Choroid plexus epithelial cell (primary cell): Measurements from ENCODE around the gene MNAT1.

Experiments
- DNase-seq: peaks from one replicate; pipeline ENCODE4 v3.0.0-alpha.2; 2010; ENCODE audit warnings: low read depth
- H3K4me3 ChIP-seq: 2 replicates; pipeline ENCODE4 v1.5.1; 2011; ENCODE audit warnings: low read depth, mild to moderate bottlenecking, control low read depth, low read length, moderate library complexity
- TF ChIP-seq, protein P1 (sequence below): conservative IDR thresholded peaks from 2 replicates; pipeline ENCODE4 v1.5.1; 2011; ENCODE audit warnings: low read depth, mild to moderate bottlenecking, control low read depth, inconsistent platforms, low read length, moderate library complexity

The MNAT1 gene

DNA sequence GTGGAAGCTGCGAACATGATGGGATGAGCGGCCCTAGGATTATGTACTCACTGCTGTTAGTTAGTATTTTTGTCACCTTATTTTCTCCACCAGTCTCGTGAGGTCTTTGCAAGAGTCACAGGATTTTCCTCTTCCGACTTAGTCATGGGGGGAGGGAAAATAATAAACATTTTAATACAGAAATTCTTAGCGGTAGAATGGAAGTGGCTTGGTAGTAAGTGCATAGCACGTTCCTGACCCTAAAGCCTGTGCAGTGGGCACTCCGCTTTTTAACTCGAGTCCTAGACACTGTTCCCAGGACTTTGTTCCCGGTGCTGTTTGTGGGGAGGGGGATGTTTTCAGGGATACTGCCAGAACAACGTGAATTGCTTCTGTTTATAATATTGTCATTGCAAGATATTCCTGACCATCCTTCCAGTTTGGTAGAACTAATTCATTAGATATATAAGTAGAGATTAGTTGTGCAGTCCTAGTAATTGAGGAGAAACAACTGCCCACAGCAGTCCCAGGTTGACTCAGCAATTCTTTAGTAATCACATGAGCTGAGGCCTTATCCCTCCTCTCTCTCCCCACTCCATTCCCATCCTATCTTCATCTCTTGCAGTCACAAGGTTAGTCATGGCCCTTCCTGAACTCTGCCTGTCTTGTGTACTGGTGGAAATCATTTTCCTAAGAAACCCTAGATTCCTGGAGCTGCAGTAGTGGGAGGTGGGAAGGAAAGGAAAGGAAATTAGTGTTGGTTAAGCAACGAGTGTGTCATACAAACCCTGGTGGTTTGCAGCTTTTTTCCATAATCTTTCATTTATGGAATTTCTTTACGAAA is 247.3 kb downstream of the MNAT1 start:
- H3K4me3 ChIP-seq, result peak overlapping the region; percentile 86
- DNase-seq, result peak; percentile 83
- TF ChIP-seq, protein P1, sequence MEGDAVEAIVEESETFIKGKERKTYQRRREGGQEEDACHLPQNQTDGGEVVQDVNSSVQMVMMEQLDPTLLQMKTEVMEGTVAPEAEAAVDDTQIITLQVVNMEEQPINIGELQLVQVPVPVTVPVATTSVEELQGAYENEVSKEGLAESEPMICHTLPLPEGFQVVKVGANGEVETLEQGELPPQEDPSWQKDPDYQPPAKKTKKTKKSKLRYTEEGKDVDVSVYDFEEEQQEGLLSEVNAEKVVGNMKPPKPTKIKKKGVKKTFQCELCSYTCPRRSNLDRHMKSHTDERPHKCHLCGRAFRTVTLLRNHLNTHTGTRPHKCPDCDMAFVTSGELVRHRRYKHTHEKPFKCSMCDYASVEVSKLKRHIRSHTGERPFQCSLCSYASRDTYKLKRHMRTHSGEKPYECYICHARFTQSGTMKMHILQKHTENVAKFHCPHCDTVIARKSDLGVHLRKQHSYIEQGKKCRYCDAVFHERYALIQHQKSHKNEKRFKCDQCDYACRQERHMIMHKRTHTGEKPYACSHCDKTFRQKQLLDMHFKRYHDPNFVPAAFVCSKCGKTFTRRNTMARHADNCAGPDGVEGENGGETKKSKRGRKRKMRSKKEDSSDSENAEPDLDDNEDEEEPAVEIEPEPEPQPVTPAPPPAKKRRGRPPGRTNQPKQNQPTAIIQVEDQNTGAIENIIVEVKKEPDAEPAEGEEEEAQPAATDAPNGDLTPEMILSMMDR, result no peak

DNA sequence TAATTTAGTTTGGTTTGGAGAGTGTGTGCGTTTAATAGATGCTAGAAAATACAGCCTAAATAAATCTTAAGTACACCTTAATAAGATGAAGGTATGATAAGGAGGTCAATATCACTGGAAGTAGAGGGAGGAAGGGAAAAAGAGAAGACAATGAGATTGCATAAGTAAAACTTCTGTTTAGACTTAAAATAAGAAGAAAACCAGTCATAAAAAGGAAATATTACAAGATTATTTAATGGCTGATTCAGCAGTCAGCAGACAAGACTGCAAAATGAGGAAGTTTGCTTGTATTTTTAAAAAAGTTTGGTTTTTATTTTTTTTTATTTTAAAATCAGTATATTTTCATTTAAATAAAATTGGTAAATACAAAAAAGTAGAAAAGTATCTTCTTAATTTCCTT is 249.6 kb downstream of the MNAT1 start:
- no peak for DNase-seq
- no peak overlapping the region for H3K4me3 ChIP-seq
- TF ChIP-seq, protein P1, result no peak

DNA sequence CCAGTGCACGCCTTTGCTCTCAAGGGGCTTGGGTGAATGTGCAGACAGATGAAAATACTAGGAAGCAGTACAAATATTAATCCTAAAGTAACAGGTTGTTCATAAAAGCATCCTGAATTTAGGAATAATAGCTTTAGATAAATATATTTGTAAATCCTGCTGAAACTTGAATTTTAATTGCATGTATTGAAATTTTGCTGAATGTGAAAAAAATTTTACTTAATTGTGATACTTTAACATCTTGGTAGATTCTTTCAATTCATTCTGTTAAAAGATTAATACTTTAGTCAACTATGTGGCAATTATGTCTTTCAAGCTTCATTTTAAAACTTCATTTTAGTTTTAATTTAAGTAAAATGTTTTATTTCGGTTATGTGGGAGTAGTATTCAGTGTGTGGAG is 251.9 kb downstream of the MNAT1 start:
- H3K4me3 ChIP-seq, result no peak overlapping the region
- no peak for DNase-seq
- TF ChIP-seq, protein P1, result no peak

DNA sequence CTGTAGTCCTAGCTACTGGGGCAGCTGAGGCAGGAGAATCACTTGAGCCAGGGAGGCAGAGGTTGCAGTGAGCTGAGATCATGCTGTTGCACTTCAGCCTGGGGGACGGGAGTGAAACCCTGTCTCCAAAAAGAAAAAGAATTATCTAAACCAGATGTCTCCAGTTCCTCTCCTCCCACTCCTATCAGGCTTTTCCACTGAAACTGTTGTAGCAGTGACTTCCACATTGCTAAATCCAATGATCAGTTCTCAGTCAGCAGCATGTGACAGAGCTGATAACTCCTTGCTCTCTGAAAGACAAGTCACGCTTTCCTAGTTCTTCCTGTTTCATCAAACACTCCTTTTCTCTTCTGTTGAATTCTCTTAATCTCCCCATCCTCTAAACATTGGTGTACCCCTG is 255.0 kb downstream of the MNAT1 start:
- TF ChIP-seq, protein P1, result no peak
- no peak overlapping the region for H3K4me3 ChIP-seq
- DNase-seq, result no peak

DNA sequence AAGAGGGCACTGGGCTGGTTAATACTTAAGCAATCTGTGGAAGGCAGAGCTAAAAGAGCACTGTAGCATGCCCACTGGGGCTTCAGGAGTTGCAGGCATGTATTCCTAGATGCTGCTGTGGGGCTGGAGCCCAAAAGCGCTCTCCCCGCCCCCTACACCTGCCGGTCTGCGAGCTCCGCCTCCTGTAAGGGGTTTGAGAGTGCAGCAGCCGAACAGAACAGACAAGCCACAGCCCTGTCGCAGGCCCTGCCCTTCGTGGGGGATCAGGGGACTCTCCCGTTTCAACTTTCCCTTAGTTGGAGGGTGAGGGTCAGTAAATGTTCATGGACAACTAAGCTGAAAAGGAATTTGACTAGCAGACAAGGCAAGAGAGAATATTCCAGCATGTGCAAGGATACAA is 264.1 kb downstream of the MNAT1 start:
- TF ChIP-seq, protein P1, result no peak
- no peak overlapping the region for H3K4me3 ChIP-seq
- no peak for DNase-seq

DNA sequence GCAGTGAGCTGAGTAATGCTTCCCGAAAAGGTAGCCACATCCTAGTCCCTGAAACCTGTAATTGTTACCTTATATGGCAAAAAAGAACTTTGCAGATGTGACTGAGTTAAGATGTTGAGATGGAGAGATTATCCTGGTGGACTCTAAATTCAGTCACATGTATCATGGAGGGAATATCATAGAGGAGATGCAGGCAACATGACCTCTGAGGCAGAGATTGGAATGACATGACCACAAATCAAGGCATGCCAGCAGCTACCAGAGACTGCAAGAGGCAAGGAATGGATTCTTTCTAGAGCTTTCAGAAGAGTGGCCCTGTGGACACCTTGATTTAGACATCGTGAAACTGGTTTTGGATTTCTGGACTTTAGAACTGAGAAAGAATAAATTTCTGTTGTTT is 265.0 kb downstream of the MNAT1 start:
- no peak overlapping the region for H3K4me3 ChIP-seq
- TF ChIP-seq, protein P1, result no peak
- no peak for DNase-seq

DNA sequence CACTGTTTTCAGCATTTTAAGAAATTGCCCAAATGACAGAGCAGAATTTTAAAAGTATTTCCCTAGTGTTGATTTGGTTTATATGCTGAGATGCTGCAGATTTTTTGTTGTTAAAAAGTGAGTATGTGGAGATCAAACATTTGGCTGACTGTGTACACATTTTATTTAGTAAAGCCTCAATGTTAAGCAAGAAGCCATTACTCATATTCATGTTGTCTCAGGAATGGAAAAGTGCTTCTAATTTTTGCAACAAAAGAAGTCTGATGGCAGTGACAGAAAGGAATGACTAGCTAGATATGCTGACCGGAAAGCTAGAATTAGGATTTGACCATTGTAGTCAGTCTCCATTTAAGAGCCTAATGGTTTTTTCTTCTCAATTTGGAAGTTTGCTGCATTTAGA is 269.0 kb downstream of the MNAT1 start:
- TF ChIP-seq, protein P1, result no peak
- no peak overlapping the region for H3K4me3 ChIP-seq
- DNase-seq, result peak; percentile 65
